Neural cell (in vitro differentiated cells): ENCODE results near the gene PRKCZ.

ENCODE experiments used
- EP300 ChIP-seq: fragments of 450-650 bp; conservative IDR thresholded peaks from 2 replicates; pipeline ENCODE4 v1.6.1; 2014; ENCODE audit warnings: antibody characterized with exemption, mild to moderate bottlenecking, moderate library complexity; ENCODE audit not compliant: poor library complexity, severe bottlenecking
- POLR2AphosphoS5 ChIP-seq: IDR thresholded peaks from 2 replicates; pipeline ENCODE4 v1.6.1; 2012
- RAD21 ChIP-seq: fragments of 450-650 bp; conservative IDR thresholded peaks from 2 replicates; pipeline ENCODE4 v1.6.1; 2014; ENCODE audit warnings: antibody characterized with exemption, mild to moderate bottlenecking, moderate library complexity
- SMC3 ChIP-seq: fragments of 450-650 bp; conservative IDR thresholded peaks from 2 replicates; pipeline ENCODE4 v1.6.1; 2014; ENCODE audit warnings: antibody characterized with exemption, mild to moderate bottlenecking, moderate library complexity; ENCODE audit not compliant: poor library complexity
- TAF1 ChIP-seq: IDR thresholded peaks from 2 replicates; pipeline ENCODE4 v1.6.1; 2012; ENCODE audit warnings: low read depth
- TF ChIP-seq, protein P1 (sequence below): fragments of 450-650 bp; IDR thresholded peaks from 2 replicates; pipeline ENCODE4 v1.5.1; 2014; ENCODE audit warnings: antibody characterized with exemption, mild to moderate bottlenecking, moderate library complexity; ENCODE audit not compliant: poor library complexity, severe bottlenecking
- TF ChIP-seq, protein P2 (sequence below): IDR thresholded peaks from 2 replicates; pipeline ENCODE4 v1.6.1; 2012; ENCODE audit warnings: borderline replicate concordance

DNA sequence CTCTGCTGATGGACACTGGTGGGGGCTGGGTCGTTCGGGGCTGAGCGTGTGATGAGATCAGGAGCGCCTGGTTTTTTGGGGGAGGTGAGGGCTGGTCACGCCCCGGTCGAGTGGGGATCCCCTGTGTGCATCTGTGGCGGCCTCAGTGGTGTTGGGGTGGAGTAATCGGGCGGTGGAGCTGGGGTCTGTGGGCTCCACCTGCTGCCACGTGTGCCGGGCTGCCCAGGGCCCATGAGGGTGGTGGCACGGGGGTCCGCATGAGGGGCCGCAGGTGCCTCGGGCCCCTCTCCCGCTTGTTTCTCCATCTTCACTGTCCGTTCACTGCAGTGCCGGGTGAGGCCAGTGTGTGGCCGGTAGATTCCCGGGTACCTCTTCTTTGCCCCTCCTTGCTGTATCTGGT is 17.2 kb downstream of the PRKCZ start:
- TF ChIP-seq, protein P1, sequence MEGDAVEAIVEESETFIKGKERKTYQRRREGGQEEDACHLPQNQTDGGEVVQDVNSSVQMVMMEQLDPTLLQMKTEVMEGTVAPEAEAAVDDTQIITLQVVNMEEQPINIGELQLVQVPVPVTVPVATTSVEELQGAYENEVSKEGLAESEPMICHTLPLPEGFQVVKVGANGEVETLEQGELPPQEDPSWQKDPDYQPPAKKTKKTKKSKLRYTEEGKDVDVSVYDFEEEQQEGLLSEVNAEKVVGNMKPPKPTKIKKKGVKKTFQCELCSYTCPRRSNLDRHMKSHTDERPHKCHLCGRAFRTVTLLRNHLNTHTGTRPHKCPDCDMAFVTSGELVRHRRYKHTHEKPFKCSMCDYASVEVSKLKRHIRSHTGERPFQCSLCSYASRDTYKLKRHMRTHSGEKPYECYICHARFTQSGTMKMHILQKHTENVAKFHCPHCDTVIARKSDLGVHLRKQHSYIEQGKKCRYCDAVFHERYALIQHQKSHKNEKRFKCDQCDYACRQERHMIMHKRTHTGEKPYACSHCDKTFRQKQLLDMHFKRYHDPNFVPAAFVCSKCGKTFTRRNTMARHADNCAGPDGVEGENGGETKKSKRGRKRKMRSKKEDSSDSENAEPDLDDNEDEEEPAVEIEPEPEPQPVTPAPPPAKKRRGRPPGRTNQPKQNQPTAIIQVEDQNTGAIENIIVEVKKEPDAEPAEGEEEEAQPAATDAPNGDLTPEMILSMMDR = no peak
- TF ChIP-seq RAD21 = no peak
- no peak for TF ChIP-seq TAF1
- no peak for TF ChIP-seq POLR2AphosphoS5
- no peak for TF ChIP-seq EP300
- TF ChIP-seq, protein P2, sequence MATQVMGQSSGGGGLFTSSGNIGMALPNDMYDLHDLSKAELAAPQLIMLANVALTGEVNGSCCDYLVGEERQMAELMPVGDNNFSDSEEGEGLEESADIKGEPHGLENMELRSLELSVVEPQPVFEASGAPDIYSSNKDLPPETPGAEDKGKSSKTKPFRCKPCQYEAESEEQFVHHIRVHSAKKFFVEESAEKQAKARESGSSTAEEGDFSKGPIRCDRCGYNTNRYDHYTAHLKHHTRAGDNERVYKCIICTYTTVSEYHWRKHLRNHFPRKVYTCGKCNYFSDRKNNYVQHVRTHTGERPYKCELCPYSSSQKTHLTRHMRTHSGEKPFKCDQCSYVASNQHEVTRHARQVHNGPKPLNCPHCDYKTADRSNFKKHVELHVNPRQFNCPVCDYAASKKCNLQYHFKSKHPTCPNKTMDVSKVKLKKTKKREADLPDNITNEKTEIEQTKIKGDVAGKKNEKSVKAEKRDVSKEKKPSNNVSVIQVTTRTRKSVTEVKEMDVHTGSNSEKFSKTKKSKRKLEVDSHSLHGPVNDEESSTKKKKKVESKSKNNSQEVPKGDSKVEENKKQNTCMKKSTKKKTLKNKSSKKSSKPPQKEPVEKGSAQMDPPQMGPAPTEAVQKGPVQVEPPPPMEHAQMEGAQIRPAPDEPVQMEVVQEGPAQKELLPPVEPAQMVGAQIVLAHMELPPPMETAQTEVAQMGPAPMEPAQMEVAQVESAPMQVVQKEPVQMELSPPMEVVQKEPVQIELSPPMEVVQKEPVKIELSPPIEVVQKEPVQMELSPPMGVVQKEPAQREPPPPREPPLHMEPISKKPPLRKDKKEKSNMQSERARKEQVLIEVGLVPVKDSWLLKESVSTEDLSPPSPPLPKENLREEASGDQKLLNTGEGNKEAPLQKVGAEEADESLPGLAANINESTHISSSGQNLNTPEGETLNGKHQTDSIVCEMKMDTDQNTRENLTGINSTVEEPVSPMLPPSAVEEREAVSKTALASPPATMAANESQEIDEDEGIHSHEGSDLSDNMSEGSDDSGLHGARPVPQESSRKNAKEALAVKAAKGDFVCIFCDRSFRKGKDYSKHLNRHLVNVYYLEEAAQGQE = no peak
- no peak for TF ChIP-seq SMC3
